Uterus (tissue), 2 donors: ENCODE data around the gene HIVEP2.

Experiments
- CTCF ChIP-seq, 4 experiments: fragments of 200-600 bp in 2 of 4; fragments of 450-650 bp in 2 of 4; sonication (generic) in 2 of 4; IDR thresholded peaks; one replicate each; pipeline ENCODE4 v1.5.1; 2016 to 2019; ENCODE audit warnings: antibody characterized with exemption in 4 of 4, mild to moderate bottlenecking in 2 of 4, moderate library complexity in 1 of 4
- POLR2A ChIP-seq, 2 donors: fragments of 450-650 bp; IDR thresholded peaks; one replicate each; pipeline ENCODE4 v1.6.1; 2016; ENCODE audit warnings: antibody characterized with exemption in 2 of 2, mild to moderate bottlenecking in 1 of 2, moderate library complexity in 1 of 2

GRCh38 chr6:142960098-142960497 lies 15.1 kb upstream of the HIVEP2 start:
- no peak for TF ChIP-seq CTCF (IDR thresholded peaks at IDR 0.05)
- TF ChIP-seq POLR2A (IDR thresholded peaks at IDR 0.05) = no peak
